Osteocyte (in vitro differentiated cells): Measurements from ENCODE around the gene BLMH. TPM values are rescaled to one million over a fixed set of nuclear protein-coding genes. Genes with fewer than 3 reads are reported as not detected.

Source experiments
- total RNA-seq: library from RNA; stranded (reverse); gene quantifications from 2 replicates; pipeline ENCODE4 v1.2.1, GENCODE V29; 2021

Gene BLMH
- total RNA-seq, 1 donor from 2014 or later, result 67.0 TPM

Other genes with a start within 250 kb of the BLMH start
- gene NSRP1, start 175.1 kb downstream of the BLMH start, total RNA-seq, result 26.5 and 31.6 TPM in 2 replicates
- gene SLC6A4, start 56.2 kb downstream of the BLMH start, total RNA-seq, result 0.10 and 0.16 TPM in 2 replicates
- not detected in 2 replicates for gene TMIGD1, start 42.1 kb upstream of the BLMH start, total RNA-seq
- 70.1 and 72.4 TPM in 2 replicates for gene CPD, start 87.0 kb upstream of the BLMH start, total RNA-seq
- 47.3 and 55.0 TPM in 2 replicates for gene GOSR1, start 185.5 kb upstream of the BLMH start, total RNA-seq